Measurements from ENCODE around the gene WFIKKN1. TPM values are rescaled to one million over a fixed set of nuclear protein-coding genes. Genes with fewer than 3 reads are reported as not detected.

The WFIKKN1 gene, protein sequence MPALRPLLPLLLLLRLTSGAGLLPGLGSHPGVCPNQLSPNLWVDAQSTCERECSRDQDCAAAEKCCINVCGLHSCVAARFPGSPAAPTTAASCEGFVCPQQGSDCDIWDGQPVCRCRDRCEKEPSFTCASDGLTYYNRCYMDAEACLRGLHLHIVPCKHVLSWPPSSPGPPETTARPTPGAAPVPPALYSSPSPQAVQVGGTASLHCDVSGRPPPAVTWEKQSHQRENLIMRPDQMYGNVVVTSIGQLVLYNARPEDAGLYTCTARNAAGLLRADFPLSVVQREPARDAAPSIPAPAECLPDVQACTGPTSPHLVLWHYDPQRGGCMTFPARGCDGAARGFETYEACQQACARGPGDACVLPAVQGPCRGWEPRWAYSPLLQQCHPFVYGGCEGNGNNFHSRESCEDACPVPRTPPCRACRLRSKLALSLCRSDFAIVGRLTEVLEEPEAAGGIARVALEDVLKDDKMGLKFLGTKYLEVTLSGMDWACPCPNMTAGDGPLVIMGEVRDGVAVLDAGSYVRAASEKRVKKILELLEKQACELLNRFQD
- 0.06 to 0.19 TPM (median 0.14 TPM) in 5 replicates for total RNA-seq (2022; extraction: Qiagen RNA extraction; ENCODE audit: low read depth)

DNA sequence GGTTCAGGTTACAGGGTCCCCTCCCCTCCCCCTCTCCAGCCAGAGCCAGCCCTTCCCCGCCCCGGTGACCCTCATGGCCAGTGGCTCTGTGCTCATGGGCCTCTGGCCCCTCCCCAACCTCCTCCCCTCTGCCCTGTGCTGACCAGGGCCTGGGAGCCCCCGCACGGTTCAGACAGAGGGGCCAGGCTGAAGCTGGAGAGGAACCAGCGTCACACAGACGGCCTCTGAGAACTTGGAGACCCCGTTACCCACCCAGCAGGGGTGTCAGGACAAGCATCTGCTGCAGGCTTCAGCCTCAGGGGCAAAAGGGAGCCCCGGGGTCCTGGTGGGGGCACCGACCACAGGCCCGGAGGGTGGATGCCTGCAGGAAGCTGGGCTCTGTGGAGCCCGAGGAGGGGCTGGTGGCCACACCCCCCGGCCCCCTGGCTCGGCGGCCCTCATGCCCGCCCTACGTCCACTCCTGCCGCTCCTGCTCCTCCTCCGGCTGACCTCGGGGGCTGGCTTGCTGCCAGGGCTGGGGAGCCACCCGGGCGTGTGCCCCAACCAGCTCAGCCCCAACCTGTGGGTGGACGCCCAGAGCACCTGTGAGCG, at the start of gene WFIKKN1:
TSS of gene WFIKKN1 (plus strand) at position 171 of the 591 bp plus-strand sequence. CDS start at position 440, 269 bp downstream.

DNA sequence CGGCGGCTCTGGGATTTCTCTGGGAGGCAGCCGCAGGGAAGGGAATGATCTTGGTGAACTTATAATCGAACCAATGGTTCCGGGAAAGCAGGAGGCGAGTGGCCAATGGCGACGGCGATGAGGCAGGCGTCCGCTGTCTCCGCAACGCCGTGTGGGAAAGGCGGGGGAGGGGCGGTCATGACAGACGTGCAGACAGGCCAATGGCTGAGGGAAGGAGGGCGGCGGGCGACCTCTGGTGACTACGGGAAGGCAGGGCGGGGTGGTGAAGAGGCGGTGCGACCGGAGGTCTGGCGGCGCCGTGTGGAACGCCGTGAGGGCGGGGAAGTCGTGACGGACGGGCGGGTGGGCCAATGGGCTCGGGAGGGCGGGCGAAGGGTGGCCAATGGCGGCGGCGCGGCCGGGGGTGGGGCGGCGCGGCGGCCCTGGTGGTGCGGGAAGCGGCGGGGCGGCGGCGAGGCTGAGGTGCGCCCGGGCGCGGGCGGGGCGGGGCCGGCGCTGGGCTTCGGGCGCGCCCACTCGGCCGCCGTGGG, 41.1 kb upstream of the WFIKKN1 start, which contains the start of gene RAB40C:
TSS of gene RAB40C (plus strand) at position 409 of the 530 bp plus-strand sequence. CDS start 226 bp downstream, outside the sequence.

DNA sequence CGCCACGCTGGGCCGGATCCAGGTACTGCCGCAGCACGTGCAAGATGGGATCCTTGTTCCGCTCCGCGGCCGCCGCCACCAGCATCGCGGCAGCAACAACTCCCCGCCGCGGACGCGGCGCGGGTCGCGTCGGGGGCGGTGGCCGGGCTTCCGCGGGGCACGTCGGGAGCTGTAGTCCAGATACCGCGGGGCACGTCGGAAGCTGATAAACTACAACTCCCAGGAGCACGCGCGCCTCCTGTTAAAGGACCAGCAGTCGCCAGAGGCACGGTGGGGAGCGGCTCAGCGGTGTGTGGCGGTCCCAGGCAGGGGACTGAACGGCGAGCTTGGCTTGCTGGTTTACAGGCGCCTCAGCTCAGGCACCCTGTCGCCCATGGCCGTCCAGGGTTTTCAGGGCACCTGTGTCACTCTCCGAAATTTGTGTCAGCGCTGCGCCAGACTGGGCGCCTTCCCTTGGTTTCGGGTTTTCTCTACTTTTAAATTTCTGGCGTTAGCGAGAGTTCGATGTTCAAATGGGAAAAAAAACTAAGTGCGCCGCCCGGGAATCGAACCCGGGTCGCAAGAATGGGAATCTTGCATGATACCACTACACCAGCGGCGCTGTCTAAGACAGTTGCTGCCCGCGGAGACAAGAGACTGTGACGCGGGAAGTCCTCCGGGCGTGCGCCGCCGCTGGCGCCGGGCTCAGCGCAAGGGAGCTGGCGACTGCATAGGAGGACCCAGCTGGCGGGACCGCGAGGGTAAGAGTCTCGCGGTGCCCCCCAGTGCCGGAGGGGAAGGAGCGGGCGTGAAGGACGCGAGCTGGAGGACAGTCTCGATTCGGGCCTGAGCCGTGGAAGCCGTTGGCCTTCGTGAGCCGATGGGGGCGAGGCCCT, 5.7 kb downstream of the WFIKKN1 start, which contains the start of gene METTL26:
TSS of gene METTL26 (minus strand) at position 100 of the 875 bp plus-strand sequence. CDS start at position 85, 15 bp downstream.

DNA sequence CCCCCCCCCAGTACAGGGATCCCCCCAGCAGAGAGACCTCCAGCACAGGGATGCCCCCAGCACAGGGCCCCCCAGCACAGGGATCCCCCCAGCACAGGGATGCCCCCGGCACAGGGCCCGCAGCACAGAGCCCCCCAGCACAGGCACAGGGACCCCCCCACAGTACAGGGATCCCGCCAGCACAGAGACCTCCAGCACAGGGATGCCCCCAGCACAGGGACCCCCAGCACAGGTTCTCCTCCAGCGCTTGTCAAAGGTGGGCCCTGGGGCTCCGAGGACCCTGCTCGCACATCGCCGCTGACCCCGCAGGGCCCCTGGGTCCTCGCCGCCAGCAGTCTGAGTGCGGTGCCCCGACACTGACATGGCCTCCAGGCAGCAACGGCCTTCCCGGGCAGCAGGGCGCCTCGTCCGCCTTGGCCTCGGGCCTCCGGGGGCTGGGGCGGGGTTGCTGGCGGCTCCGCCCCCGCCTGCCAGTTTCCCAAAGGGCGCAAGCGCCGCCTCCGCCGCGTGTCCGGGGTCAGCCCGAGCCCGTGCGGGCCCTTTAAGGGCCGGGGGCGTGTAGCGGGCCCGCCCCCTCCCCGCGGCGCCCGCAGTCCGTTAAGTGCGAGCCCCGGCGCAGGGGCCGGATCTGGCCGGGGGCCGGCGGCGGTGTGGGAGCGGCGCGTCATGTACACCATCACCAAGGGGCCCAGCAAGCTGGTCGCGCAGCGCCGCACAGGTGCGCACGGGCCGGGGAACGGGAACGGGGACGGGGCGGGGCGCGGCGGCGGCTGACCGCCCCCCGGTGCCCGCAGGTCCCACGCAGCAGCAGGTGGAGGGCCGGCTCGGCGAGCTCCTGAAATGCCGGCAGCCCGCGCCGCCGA, 10.8 kb downstream of the WFIKKN1 start, which contains the start of gene MCRIP2:
TSS of gene MCRIP2 (plus strand) at position 503 of the 863 bp plus-strand sequence. CDS start at position 667, 164 bp downstream.

DNA sequence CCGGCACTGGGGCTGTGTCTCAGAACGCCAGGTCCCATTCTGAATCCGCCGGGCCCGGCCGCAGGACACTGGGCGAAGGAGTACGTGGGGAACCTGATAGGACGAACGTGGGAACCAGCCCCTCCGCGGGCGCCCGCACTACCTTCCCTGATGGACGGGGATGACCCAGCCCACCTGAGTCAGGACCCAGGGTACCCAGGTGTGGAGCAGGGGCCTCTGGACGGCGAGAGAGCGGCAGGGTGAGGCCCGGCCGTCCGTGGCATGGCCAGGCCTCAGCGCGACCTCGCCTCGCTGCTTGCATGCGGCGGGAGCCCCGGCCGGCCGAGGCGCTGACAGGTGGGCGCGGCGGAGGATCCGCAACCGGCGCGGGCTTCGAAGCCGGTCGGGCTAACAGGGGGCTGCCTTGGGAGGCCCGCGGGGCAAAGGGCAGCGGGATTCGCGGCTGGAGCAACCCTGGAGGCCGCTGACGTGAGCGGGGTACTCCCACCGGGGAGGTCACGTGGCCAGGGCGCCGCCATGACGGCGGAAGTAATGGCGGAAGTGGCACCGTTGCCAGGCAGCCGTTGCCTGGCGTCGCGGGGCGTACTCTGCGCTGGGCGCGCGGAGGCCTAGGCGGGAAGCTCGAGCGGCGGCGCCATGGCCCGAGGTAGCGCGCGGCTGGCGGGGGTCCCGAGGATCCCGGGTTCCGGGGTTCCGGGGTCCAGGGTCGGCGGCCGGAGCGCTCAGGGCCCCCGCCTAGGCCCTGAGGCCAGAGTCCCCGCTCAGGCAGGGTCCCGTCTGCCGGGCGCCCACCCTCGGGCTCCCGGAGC, 18.2 kb downstream of the WFIKKN1 start, which contains the start of gene WDR90:
TSS of gene WDR90 (plus strand) at position 585 of the 809 bp plus-strand sequence. CDS start at position 637, 52 bp downstream.

DNA sequence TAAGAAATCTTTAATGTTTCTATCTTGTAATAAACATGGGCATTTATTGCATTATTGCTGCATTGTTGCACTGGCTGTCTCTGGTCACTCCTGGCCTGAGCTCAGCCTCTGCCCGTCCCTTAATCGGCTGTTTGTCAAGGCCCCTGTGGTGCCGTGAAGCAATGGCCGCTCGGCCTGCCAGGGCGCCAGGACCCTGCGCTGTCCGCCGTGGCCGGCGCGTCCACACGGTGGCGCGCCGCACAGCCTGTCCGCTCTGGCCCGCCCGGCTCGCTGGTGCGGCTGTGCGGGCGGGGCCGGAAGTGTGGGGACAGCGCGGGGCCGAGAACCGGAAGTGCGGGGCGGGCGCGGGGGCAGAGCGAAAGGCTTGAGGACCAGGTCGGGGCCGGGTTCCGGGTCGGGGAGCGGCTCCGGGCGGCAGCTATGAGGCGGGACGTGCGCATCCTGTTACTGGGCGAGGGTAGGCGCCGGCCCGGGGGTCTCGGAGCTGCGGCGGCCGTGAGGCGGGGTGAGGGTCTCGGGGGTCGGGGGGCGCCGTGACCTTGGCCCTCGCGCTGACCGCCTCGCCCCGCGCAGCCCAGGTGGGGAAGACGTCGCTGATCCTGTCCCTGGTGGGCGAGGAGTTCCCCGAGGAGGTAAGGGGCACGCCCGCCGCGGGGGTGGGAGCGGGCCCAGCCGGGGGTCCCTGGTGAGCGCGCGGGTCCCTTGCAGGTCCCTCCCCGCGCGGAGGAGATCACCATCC, 37.2 kb downstream of the WFIKKN1 start, which contains the start of gene RHOT2:
TSS of gene RHOT2 (plus strand) at position 353 of the 739 bp plus-strand sequence. CDS start at position 421, 68 bp downstream.

DNA sequence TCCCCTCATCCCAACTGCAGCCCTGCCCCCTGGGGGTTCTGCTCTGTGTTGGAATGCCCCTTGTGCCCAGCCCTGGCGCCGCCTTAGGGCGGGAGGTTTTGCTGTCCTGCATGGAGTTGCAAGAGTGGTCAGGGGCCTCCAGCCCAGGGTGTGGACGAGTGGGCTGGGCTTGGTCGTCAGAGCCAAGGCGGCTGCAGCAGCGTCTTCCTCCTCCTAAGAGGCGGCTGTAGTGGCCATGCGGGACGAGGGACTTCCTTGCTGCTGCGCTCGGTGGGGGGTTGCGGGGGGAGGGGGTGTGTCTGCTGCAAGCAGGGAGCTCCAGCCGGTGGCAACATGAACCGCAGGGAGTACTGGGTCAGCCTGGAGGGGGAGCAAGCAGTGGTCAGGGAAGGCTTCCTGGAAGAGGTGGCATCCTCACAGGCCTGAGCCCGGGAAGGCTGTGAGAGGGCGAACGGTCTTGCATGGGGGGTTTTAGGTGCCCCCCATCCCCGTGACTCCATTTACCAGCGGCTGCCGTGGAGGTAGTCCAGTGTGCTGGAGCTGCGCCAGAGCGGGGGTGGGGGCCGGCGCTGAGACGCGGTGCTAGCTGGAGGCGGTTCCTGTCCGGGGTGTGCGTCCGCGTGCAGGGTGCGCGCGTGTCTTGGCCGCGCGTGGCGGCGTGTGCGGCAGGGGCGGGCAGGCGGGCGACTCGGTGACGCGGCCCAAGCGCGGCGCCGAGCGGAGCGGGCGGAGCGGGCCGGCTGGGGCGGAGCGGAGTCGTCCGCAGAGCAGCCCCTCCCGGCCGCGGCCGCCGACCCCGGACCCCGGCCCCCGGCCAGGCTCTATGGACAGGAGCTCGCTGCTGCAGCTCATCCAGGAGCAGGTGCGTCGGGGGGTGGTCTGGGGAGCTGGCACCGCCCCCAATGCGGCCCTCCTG, 44.4 kb downstream of the WFIKKN1 start, which contains the start of gene RHBDL1:
TSS of gene RHBDL1 (plus strand) at position 704 of the 916 bp plus-strand sequence. CDS start at position 824, 120 bp downstream.

DNA sequence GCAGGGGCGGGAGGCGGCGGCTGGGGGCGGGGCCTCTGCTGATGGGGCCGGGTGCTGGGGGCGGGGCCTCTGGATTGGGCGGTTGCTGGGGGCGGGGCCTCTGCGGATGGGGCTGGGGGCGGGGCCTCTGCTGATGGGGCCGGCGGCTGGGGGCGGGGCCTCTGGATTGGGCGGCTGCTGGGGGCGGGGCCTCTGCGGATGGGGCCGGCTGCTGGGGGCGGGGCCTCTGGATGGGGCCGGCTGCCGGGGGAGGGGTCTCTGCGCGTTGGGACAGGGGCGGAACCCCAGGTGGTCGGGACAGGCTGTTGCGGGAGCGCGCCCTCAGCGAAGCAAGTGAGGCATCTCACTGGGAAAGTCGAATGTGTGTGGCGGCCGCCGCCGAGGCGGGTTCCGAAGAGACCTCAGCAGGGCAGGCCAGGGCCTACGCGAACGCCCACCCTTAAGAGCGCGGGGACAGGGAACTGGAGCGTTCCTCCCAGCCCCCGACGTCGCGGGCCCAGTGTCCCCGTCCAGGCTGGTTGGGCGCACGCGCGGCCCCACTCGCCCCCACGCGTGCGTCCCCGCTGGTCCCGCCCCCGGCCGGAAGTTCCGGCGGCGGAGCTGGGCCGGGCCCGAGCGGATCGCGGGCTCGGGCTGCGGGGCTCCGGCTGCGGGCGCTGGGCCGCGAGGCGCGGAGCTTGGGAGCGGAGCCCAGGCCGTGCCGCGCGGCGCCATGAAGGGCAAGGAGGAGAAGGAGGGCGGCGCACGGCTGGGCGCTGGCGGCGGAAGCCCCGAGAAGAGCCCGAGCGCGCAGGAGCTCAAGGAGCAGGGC, 49.2 kb downstream of the WFIKKN1 start, which contains the start of gene STUB1:
TSS of gene STUB1 (plus strand) at position 597 of the 811 bp plus-strand sequence. CDS start at position 713, 116 bp downstream.

Other genes with a start within 250 kb of the WFIKKN1 start
- 26.6 to 39.6 TPM (median 35.5 TPM) in 5 replicates for gene PGAP6, start 249.0 kb upstream of the WFIKKN1 start, total RNA-seq (2022; extraction: Qiagen RNA extraction; ENCODE audit: low read depth)
- gene NME4, start 233.8 kb upstream of the WFIKKN1 start, total RNA-seq (2022; extraction: Qiagen RNA extraction; ENCODE audit: low read depth): 291 to 435 TPM (median 419 TPM) in 5 replicates
- gene DECR2, start 229.1 kb upstream of the WFIKKN1 start, total RNA-seq (2022; extraction: Qiagen RNA extraction; ENCODE audit: low read depth): 21.2 to 29.8 TPM (median 27.7 TPM) in 5 replicates
- 24.0 to 30.6 TPM (median 26.9 TPM) in 5 replicates for gene RAB11FIP3, start 205.3 kb upstream of the WFIKKN1 start, total RNA-seq (2022; extraction: Qiagen RNA extraction; ENCODE audit: low read depth)
- gene CAPN15, start 103.3 kb upstream of the WFIKKN1 start, total RNA-seq (2022; extraction: Qiagen RNA extraction; ENCODE audit: low read depth): 44.2 to 76.6 TPM (median 71.4 TPM) in 5 replicates
- gene PRR35, start 70.6 kb upstream of the WFIKKN1 start, total RNA-seq (2022; extraction: Qiagen RNA extraction; ENCODE audit: low read depth): 0.13 to 0.22 TPM (median 0.17 TPM) in 4 of 5 replicates, not detected in the other
- gene NHLRC4, start 64.0 kb upstream of the WFIKKN1 start, total RNA-seq (2022; extraction: Qiagen RNA extraction; ENCODE audit: low read depth): 0.15 to 0.51 TPM (median 0.29 TPM) in 5 replicates
- gene PIGQ, start 61.0 kb upstream of the WFIKKN1 start, total RNA-seq (2022; extraction: Qiagen RNA extraction; ENCODE audit: low read depth): 33.1 to 39.4 TPM (median 38.6 TPM) in 5 replicates
- 12.8 to 19.7 TPM (median 16.9 TPM) in 5 replicates for gene RAB40C, start 40.9 kb upstream of the WFIKKN1 start, total RNA-seq (2022; extraction: Qiagen RNA extraction; ENCODE audit: low read depth)
- 90.6 to 140 TPM (median 135 TPM) in 5 replicates for gene METTL26, start 5.3 kb downstream of the WFIKKN1 start, total RNA-seq (2022; extraction: Qiagen RNA extraction; ENCODE audit: low read depth)
- 22.6 to 48.4 TPM (median 39.2 TPM) in 5 replicates for gene MCRIP2, start 10.8 kb downstream of the WFIKKN1 start, total RNA-seq (2022; extraction: Qiagen RNA extraction; ENCODE audit: low read depth)
- 17.6 to 28.0 TPM (median 27.2 TPM) in 5 replicates for gene WDR90, start 18.4 kb downstream of the WFIKKN1 start, total RNA-seq (2022; extraction: Qiagen RNA extraction; ENCODE audit: low read depth)
- gene RHOT2, start 37.1 kb downstream of the WFIKKN1 start, total RNA-seq (2022; extraction: Qiagen RNA extraction; ENCODE audit: low read depth): 64.2 to 101 TPM (median 94.6 TPM) in 5 replicates
- 0.56 to 1.4 TPM (median 1.3 TPM) in 5 replicates for gene RHBDL1, start 44.7 kb downstream of the WFIKKN1 start, total RNA-seq (2022; extraction: Qiagen RNA extraction; ENCODE audit: low read depth)
- gene STUB1, start 49.4 kb downstream of the WFIKKN1 start, total RNA-seq (2022; extraction: Qiagen RNA extraction; ENCODE audit: low read depth): 86.9 to 131 TPM (median 117 TPM) in 5 replicates
- gene JMJD8, start 53.3 kb downstream of the WFIKKN1 start, total RNA-seq (2022; extraction: Qiagen RNA extraction; ENCODE audit: low read depth): 63.9 to 81.6 TPM (median 78.7 TPM) in 5 replicates
- 4.2 to 6.3 TPM (median 5.8 TPM) in 5 replicates for gene WDR24, start 59.4 kb downstream of the WFIKKN1 start, total RNA-seq (2022; extraction: Qiagen RNA extraction; ENCODE audit: low read depth)
- 5.4 to 11.7 TPM (median 7.4 TPM) in 5 replicates for gene FBXL16, start 74.8 kb downstream of the WFIKKN1 start, total RNA-seq (2022; extraction: Qiagen RNA extraction; ENCODE audit: low read depth)
- gene METRN, start 84.1 kb downstream of the WFIKKN1 start, total RNA-seq (2022; extraction: Qiagen RNA extraction; ENCODE audit: low read depth): 82.0 to 226 TPM (median 208 TPM) in 5 replicates
- 35.3 to 65.1 TPM (median 57.7 TPM) in 5 replicates for gene ANTKMT, start 90.2 kb downstream of the WFIKKN1 start, total RNA-seq (2022; extraction: Qiagen RNA extraction; ENCODE audit: low read depth)
- gene CCDC78, start 95.5 kb downstream of the WFIKKN1 start, total RNA-seq (2022; extraction: Qiagen RNA extraction; ENCODE audit: low read depth): 4.2 to 7.7 TPM (median 5.6 TPM) in 5 replicates
- gene HAGHL, start 96.1 kb downstream of the WFIKKN1 start, total RNA-seq (2022; extraction: Qiagen RNA extraction; ENCODE audit: low read depth): 15.2 to 20.6 TPM (median 18.0 TPM) in 5 replicates
- 20.2 to 27.9 TPM (median 25.3 TPM) in 5 replicates for gene CIAO3, start 110.0 kb downstream of the WFIKKN1 start, total RNA-seq (2022; extraction: Qiagen RNA extraction; ENCODE audit: low read depth)
- 2.1 to 4.3 TPM (median 3.2 TPM) in 5 replicates for gene MSLN, start 129.7 kb downstream of the WFIKKN1 start, total RNA-seq (2022; extraction: Qiagen RNA extraction; ENCODE audit: low read depth)
- gene RPUSD1, start 157.4 kb downstream of the WFIKKN1 start, total RNA-seq (2022; extraction: Qiagen RNA extraction; ENCODE audit: low read depth): 38.8 to 57.7 TPM (median 50.0 TPM) in 5 replicates
- gene CHTF18, start 157.6 kb downstream of the WFIKKN1 start, total RNA-seq (2022; extraction: Qiagen RNA extraction; ENCODE audit: low read depth): 14.8 to 28.8 TPM (median 24.9 TPM) in 5 replicates
- not detected in 5 replicates for gene GNG13, start 169.7 kb downstream of the WFIKKN1 start, total RNA-seq (2022; extraction: Qiagen RNA extraction; ENCODE audit: low read depth)

Measured in A549 treated with GW870086 at 1 μM for 4 hours (cell line).